A172 (cell line): ENCODE measurements around the gene HEATR5B. TPM values are rescaled to one million over a fixed set of nuclear protein-coding genes. Genes with fewer than 3 reads are reported as not detected.

Experiments
- DNase-seq: peaks from one replicate; pipeline ENCODE4 v3.0.0-alpha.2; 2015; ENCODE audit warnings: low spot score
- total RNA-seq: library from RNA; depleted of rRNA; stranded (reverse); fragments of >200 nt; shearing (Covaris generic); gene quantifications from 2 replicates; pipeline ENCODE4 v1.2.3, GENCODE V29; 2014; rRNA removed

The HEATR5B gene
- total RNA-seq: 14.4 and 31.5 TPM in 2 replicates

DNA sequence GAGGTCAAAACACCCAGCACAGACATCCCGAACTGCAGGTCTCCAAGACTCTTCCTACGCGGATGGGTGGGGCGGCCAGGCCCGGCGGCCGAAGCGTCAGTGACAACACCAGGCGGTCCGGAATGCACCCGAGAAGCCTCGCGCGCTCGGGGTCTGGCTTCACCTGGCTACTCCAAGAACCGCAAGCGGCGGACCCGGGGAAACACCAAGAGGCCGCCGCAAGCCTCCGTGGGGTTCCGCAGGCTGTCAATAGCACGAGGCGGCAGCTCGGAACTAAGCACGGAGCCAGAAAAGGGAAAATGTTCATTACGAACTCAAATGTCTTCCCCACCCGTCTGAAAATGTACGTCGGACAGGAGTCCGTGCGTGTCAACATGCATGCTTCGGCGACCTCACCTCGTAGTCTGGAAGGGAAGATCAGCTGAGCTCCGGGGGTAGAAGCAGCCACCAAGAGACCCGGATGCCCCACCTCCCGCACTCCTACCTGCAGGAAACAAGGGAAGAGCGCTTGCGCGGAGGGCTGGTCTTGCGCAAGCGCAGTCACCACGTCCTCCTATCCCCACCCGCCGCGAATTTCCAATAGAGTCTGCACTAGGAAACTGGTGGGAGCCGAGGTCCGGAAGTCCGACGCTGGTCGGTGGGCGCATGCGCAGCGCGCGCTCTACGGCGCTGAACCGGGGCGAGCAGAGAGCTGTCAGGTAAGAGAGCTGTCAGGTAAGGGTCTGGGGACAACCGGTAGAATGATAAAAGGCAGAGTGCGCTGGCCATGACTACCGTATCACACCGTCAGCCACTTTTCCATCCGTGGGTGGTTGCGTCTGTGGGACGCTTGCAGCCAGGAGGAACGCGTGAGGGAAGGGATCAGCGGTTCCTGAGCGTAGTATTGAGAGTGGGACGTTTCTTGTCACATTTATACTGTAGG lies at the start of gene HEATR5B, which contains the start of gene GPATCH11:
TSS of gene HEATR5B (minus strand) at position 500 of the 922 bp plus-strand sequence. CDS start 958 bp downstream, outside the sequence.
TSS of gene GPATCH11 (plus strand) at position 646 of the 922 bp plus-strand sequence. CDS start 3,864 bp downstream, outside the sequence.
- DNase-seq: peak; percentile 97

DNA sequence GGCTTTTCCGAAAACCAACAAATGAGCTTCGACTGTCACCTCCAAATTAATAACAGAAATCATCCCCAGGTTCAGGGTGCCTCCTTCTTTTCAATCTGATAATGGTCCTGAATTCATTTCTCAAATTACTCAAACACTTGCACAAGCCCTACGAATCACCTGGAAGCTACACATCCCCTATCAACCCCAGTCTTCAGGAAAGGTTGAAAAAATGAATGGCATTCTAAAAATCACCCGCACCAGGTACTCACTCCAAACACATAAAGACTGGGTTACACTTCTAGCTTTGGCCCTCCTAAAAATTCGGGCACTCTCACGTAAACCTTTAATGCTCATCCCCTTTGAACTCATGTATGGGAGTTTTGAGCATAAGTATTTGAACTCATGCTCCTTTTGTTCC lies 48.7 kb upstream of the HEATR5B start:
- no peak for DNase-seq

DNA sequence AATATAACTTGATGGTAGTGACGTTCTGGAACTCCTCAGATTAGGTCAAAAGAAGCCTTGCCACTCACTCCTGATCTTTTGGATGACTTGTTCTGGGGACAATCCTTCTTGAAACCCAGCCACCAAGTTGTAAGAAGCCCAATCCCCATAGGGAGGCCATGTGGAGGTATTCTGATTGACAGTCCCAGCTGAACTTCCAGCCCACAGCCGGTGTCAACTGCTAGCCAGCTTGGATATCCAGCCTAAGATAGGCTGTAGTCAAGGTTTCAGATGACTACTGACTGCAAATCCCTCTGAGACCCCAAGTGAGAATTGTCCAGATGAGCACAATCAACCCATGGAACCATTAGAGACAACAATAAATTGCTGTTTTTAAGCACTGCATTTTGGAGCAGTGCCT lies 41.2 kb upstream of the HEATR5B start:
- DNase-seq: no peak

GRCh38 chr2:37119157-37119556 lies 35.0 kb upstream of the HEATR5B start:
- peak; percentile 10 for DNase-seq

GRCh38 chr2:37117566-37117965 lies 33.4 kb upstream of the HEATR5B start:
- DNase-seq: no peak

GRCh38 chr2:37111958-37112357 lies 27.8 kb upstream of the HEATR5B start:
- no peak for DNase-seq

- DNase-seq: no peak
Observed at GRCh38 chr2:37110306-37111212, 26.4 kb upstream of the HEATR5B start.

DNA sequence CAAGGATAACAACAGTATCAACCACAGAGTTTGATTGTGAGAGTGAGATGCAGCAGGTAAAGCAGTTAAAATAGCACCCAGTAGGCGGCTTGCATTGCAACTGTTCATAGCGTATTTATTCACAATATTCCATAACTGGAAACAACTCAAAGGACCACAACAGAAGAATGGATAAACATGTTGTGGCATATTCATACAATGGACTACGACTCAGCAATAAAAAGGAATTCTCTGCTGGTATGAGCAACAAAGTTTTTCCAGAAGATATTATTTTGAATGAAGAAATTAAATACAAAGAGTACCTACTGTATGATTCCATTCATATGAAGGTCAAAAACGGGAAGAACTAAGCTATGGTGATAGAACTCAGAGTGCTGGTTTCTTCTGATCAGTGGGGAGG lies 25.4 kb upstream of the HEATR5B start:
- DNase-seq: no peak

DNA sequence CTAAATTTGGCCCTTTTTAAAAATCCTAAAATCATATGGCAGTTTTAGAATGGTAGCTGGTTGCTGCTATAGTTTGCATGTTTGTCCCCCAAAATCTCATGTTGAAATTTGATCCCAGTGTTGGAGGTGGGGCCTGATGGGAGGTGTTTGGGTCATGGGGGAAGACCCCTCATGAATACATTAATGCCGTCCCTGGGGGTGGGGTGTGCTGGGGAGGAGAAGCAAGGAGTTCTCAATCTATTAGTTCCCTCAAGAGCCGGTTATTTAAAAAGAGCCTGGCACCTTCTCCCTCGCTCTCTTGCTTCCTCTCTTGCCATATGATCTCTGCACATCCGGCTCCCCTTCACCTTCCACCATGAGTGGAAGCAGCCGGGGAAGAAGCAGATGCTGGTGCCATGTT lies 21.0 kb upstream of the HEATR5B start:
- no peak for DNase-seq

- no peak for DNase-seq
Observed at GRCh38 chr2:37104178-37104577, 20.0 kb upstream of the HEATR5B start.

DNA sequence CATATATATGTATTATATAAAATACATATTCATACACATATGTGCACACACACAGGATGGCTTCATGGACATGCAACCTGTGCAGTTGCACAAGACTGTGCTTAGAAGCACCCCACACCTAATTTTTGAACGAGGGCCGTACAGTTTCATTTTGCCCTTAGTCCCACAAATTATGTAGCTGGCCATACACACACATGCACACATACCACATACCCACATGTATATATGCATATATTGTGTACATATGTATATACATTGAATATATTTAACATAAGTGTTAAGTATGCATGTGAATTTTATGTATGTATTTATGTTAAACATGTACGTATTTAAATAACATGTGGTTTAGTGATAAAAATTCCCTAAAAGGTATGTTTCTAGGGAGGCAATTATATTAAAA lies 18.4 kb upstream of the HEATR5B start:
- DNase-seq: no peak

- no peak for DNase-seq
Observed at GRCh38 chr2:37100054-37100453, 15.9 kb upstream of the HEATR5B start.

- no peak for DNase-seq
Observed at GRCh38 chr2:37098416-37099118, 14.4 kb upstream of the HEATR5B start.

DNA sequence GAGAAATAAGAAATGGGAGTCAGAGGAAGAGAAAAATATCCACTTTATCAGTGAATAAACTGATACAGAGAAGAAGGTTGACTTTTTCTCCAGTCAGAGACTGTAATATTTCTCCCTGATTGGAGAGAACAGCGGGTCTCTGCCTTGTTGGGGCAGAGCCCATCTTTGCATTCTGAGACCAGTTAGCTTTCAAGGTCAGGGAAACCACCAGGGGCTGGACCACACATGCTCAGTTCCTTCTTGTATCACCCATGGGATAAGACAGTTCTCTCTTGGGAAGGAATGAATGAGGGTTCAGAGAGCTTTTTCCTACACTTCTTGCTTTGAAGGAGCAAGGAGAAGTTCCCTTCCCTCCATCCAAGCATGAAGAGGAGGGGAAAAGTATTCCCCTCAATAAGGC lies 12.4 kb upstream of the HEATR5B start:
- no peak for DNase-seq

GRCh38 chr2:37091873-37092272 lies 7.7 kb upstream of the HEATR5B start:
- DNase-seq: no peak

DNA sequence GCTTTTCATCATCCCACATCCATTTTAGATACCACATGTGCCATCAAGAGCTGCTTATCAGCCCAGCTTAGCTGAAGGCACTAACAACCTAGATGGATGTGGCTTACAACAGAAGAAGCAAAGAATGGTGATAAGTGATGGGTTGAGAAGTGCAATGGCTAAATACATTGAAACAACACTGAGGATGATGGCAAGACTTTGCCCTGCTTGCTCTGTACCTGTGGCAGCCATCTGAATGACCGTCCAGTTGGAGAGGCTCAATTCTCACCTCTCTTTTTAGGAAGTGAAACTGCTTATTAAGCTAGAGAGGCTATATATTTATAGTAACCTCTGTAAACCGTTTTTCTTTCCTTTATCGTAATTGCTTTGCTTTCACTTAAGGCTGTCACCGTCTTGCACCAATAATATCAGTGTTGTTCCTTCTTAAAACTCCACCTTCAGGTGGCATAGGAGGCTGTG lies 5.9 kb upstream of the HEATR5B start:
- DNase-seq: no peak

DNA sequence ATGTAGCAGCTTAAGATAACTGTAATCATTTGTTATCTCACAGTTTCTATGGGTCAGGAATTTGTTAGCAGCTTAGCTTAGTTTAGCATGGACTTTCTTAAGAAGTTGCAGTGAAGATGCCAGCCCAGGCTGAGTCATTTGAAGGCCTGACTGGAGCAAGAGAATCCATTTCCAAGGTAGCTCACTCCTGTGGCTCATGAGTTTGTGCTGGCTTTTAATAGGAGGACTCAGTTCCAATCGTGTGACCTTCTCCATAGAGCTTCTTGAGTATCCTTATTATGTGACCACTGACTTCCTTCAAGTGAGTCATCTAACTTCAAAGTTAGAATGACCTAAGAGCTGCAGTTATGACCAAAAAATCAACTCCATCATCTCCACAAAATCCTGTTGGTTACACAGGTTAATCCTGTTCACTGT lies 1.6 kb upstream of the HEATR5B start:
- peak; percentile 63 for DNase-seq

DNA sequence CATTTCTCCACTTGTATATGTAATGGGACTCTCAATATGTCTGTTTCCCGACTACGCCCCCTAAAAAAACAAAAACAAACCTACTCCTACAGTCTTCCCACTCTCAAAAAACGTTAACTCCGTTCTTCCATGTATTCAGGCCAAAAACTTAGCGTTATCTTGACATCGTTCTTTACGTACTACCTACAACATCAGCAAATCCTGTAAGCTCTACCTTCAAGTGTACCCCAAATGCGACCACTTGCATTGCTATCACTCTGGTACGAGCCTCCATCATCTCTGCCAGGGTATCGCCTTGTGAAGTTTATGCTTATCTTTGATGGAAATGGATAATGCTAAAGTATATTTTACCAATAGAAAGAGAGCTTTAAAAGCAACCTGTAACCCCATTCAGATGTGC lies 625 bp upstream of the HEATR5B start:
- no peak for DNase-seq

GRCh38 chr2:37080689-37081088 lies 3.5 kb downstream of the HEATR5B start:
- no peak for DNase-seq

DNA sequence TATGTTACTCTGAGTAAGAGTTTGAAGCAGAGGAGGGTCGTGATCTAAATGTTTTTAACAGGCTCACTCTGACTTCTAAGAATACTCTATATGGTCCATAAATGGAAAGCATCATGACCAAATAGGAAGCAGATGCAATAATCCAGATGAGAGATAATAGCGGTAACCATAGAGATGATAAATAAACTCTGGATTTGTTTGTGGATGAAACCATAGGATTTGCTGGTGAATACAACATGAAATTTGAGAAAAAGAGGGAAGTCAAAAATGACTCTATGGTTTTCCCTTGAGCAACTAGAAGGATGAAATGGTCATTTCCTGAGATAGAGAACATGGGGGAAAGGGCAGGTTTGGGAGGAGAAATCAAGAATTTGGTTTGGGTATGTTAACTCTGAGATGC lies 3.9 kb downstream of the HEATR5B start:
- DNase-seq: no peak

GRCh38 chr2:37070931-37071330 lies 13.2 kb downstream of the HEATR5B start:
- no peak for DNase-seq

DNA sequence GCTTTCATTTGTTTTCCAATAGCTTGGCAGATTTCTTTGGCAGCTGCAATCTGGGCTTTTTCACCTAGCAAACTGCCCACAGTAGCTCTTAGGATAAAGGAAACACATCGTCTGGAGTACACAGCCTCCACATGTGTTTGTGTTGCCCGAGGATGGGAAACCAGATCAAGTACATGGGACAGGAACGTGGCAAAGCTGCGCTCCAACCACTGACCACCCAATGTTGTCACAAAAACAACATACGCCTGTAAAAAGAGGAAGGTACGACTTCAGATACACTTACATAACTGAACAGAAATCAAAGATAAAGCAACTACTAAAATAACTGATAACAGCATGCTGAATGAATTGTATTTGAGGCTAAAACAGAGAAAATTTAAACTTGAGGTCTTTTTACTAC lies 15.5 kb downstream of the HEATR5B start:
- DNase-seq: no peak
